ENCODE data around the gene RAPGEF2. TPM values are rescaled to one million over a fixed set of nuclear protein-coding genes. Genes with fewer than 3 reads are reported as not detected.
"Not testable (repeated sequence)": the region's sequence is repeated elsewhere in the genome, so short reads cannot be mapped to it uniquely, and the experiment has no call there.

Gene RAPGEF2
- total RNA-seq, 1 donor from 2014 or later: 41.6 TPM

DNA sequence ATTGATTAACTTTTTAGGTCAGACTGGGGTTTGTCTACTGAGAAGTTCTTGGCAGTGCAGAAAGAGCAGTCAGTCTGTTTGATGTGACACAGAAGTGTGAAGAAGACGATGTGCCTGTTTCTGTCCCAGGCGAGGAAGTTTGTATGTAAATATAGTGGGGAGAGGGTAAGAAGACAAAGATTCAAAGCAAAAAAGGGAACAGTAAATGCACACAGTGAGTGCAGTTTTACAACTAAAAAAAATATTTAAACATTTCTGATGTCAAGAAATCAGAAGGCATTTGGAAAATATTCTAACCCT, 264.9 kb downstream of the RAPGEF2 start:
- no peak for DNase-seq (ENCODE audit: low spot score)

DNA sequence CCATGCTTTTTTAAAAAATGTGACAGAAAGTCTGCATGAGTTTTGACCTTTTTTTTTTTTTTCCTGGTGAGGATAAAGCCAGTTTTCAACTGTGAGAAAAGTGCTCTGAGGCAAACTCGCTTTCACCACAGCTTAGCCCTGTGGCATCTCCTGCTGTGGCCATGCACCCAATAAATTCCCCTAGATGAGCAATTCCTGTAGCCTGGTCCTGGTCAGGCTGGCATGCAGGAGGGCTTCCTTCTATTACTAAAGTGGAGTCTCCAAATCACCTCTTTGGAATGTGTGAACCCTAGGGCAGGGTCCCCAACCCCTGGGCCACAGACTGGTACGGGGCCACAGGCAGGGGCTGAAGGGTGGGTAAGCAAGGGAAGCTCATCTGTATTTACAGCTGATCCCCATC, 265.4 kb downstream of the RAPGEF2 start:
- no peak for DNase-seq (ENCODE audit: low spot score)

DNA sequence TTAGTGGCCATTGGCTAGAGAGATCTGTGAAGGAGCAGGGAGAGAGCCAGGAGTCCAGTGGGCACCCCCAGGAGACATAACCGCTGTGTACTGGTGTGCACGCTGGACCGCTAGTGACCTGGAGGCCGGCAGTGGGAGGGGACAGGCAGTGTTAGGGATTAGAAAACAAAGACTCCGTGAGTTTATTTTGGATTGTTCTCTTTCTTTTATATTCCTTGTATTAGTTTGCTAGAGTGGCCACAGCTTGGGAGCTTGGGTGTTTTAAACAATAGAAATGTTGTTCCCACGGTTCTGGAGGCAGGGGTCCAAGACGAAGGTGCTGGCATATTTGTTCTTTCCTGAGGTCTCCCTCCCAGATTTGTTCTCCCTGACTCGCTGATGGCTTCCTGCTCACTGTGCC, 266.4 kb downstream of the RAPGEF2 start:
- no peak for DNase-seq (ENCODE audit: low spot score)

DNA sequence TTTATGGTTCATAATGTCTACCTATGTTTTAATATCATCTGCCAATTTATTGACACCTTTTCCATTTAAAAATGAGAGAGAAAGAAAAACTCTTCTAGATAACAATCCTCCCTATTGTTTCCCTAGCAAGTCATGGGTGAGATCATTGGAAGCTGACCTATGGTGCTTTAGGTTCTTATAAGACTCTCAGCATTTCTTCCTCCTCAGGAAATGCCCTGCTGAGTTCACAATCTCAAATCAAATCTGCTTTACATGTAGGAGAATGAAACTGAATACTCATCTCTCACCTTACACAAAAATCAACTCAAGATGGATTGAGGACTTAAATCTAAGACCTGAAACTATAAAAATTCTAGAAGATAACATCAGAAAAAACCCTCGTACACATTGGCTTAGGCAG, 267.4 kb downstream of the RAPGEF2 start:
- DNase-seq (ENCODE audit: low spot score): no peak

DNA sequence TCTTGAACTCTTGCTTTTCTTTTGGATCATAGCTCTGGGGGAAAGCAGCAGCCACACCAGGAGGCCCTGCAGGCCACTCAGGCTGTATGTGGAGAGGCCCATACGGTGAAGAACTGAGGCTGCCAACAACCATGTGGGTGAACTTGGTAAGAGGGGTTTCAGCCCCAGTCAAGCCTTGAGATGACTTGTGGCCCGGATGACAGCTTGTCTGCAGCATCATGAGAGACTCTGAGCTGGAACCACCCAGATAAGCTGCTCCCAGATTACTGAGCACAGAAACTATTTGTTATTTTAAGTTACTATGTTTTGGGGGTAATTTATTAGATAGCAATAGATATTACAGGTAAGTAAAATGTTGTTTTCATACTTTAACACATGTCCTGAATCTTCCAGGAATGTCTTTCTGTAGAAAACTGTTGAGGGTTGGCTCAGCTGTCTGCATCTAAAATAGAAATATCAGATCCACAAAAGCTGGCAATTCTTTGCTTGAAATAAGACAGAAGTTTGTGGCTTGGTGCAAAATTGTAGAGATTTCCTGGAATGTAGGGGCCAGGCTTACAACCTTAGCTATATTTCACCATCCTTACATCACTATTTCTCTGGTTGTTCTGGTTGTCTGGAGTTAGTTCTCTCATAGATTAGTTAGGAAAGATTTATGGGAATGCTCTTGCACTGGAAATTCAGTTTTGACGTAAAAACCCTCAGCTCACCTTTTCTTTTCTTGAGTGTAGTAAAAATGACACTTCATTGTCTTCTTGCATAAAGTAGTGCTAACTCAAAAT, 272.1 kb downstream of the RAPGEF2 start:
- DNase-seq (ENCODE audit: low spot score): no peak

DNA sequence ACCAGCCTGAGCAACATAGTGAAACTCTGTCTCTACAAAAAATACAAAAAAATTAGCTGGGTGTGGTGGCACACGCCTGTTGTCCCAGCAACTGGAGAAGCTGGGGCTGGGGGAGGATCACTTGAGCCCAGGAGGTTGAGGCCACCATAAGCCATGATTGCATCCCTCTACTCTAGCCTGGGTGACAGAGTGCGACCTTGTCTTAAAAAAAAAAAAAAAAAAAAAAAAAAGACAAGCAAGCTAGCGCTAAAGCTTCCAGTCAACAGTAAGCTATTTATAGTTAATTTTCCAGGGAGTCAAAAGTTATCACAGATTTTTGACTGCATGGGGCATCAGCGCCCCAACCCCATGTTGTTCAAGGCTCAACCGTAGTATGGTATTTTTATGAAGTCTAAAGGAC, 273.4 kb downstream of the RAPGEF2 start:
- no peak for DNase-seq (ENCODE audit: low spot score)

DNA sequence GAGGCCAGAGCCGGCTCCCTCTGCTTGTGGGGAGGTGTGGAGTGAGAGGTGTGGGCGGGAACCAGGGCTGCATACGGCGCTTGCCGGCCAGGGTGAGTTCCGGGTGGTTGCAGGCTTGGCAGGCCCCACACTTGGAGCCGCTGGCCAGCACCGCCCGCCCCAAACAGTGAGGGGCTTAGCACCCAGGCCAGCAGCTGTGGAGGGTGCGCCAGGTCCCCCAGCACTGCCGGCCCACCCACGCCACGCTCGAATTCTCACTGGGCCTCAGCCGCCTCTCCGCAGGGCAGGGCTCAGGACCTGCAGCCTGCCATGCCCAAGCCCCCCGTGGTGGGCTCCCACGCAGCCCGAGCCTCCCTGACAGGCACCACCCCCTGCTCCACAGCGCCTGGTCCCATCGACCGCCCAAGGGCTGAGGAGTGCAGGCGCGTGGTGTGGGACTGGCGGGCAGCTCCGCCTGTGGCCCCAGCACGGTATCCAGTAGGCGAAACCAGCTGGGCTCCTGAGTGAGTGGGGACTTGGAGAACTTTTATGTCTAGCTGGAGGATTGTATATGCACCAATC, 275.3 kb downstream of the RAPGEF2 start:
- no peak for DNase-seq (ENCODE audit: low spot score)

DNA sequence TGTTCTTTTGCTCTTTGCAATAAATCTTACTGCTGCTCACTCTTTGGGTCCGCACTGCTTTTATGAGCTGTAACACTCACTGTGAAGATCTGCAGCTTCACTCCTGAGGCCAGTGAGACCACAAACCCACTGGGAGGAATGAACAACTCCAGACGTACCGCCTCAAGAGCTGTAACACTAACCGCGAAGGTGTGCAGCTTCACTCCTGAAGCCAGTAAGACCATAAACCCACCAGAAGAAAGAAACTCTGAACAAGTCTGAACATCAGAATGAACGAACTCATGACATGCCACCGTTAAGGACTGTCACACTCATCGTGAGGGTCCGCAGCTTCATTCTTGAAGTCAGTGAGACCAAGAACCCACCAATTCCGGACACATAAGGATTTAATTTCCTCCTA, 276.2 kb downstream of the RAPGEF2 start:
- DNase-seq (ENCODE audit: low spot score): not testable (repeated sequence)

DNA sequence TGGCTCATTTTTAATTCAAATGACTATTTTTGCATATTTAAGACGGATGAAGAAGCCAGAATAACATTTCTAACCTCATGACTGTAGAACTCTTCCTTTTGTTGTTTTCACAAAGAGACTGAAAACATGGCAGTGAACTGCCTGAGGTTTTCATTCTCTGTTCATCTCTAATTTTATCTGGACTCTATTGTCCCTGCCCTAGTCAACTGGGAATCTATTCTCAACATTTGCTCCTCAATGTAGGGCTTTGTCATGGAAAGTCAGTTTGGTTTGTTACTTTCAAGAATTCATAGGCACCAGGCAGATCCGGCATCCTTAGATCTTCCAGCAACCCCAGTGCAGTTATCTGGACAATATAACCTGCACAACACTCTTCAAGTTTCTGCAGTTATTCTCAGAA, 277.0 kb downstream of the RAPGEF2 start:
- no peak for DNase-seq (ENCODE audit: low spot score)

DNA sequence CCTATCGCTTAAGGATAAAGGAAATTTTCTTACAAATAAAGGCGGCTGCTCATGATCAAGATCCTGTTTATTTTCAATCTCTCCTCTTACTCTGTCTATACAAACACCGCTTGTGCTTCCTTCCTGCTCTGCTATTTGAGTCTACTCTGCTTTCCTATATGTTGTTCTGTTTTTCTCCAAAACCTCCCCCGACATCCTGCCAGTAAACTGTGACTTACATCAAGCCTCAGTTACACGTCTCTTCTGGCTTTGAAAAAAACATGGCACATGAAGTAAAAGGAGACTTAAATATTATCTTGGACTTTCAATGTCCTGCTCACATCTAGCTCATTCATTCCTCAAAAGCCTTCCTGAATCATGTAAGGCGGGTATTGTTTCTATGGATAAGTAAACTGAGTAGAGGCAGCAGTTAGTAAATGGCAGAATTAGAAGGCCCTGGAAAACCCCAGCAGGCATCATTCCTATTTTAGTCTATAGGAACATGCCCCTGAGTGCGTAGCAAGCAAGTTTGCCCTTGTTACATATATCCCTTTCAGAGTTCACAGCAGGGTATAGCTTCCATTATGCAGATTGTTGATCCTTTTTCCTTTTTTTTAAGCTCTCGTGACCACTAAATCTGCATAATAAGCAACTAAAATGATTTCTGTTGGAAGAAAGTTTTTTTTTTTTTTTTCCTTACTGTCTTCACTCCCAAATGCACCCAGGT, 280.1 kb downstream of the RAPGEF2 start:
- no peak for DNase-seq (ENCODE audit: low spot score)

DNA sequence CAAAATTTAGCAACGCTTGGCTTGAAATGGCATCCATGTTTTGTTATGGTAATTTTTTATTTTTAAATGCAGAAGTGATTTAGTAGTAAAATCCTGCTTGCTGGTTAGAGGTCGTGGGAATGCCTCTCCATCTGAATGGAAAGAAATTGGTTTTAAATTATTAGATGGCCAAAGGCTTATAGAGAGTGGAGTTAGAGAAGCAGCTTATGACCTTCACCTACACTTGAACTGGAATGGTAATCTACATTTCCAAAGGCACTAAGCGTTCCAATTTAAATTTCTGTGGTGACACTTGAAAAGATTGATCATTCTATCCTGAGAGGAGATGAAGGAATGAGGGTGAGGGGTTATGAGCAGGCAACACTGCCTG, 280.7 kb downstream of the RAPGEF2 start:
- no peak for DNase-seq (ENCODE audit: low spot score)

DNA sequence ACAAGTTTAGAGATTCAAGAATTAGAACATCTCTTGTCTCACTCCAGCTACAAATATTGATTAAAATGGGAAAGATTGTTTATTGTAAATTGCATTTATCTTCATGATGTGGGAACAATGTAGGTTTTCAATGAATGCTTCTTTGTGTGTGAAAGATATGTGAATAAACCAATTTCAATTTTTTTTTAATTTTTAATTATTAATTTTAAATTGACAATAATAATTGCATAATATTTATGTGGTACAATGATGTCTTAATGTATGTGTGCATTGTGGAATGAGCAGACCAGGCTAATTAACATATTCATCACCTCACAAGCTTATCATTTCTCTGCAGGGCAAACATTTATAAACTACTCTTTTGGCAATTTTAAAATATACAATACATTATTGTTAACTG, 281.1 kb downstream of the RAPGEF2 start:
- no peak for DNase-seq (ENCODE audit: low spot score)

DNA sequence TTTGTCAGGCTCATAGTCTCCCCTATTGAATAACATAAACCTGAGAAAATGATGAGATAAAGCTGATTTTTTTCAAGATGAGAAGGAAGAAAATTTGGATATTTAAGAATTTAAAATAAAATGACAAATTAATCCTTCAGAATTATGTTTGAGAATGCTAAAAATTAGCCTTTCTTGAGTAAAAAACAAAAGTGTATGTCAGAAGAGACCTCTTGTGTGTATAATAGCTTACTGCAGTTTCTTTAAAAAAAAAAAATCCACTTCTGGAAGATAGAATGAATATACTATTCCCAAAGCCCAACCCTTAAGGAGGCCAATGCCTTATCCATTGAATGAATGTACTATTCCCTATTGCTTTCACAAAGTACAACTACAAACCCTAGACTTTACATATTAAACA, 281.8 kb downstream of the RAPGEF2 start:
- DNase-seq (ENCODE audit: low spot score): no peak

DNA sequence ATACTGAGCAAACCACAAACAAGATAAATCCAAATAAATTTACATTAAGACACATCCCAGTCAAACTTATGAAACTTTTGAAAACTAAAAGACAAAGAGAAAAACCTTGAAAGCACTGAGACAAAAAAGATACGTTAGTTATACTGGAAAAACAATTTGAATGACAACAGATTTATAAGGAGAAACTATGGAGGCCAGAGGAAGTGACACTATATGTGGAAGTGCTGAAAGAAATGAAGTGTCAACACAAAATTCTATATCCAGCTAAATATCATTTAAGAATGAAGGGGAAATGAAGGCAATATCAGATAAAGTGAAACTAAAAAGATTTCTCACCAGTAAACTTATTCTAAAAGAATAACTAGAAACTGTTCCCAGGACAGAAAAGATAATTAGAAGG, 283.7 kb downstream of the RAPGEF2 start:
- no peak for DNase-seq (ENCODE audit: low spot score)

DNA sequence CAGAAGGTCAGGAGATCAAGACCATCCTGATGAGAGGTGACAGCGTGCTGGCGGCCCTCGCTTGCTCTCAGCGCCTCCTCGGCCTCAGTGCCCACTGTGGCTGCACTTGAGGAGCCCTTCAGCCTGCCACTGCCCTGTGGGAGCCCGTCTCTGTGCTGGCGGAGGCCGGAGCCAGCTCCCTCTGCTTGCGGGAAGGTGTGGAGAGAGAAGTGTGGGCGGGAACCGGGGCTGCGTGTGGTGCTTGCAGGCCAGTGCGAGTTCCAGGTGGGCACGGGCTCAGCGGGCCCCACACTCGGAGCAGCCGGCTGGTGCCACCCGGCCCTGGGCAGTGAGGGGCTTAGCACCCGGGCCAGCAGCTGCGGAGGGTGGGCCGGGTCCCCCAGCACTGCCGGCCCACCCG, 286.9 kb downstream of the RAPGEF2 start:
- no peak for DNase-seq (ENCODE audit: low spot score)

DNA sequence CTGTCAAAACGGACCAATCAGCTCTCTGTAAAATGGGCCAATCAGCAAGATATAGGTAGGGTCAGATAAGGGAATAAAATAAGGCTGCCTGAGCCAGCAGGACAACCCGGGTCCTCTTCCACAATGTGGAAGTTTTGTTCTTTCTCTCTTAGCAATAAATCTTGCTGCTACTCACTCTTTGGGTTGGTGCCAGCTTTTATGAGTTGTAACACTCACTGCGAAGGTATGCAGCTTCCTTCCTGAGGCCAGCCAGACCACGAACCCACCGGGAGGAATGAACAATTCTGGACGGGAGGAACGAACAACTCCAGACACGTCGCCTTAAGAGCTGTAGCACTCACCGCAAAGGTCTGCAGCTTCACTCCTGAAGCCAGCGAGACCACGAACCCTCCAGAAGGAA, 287.8 kb downstream of the RAPGEF2 start:
- no peak for DNase-seq (ENCODE audit: low spot score)

DNA sequence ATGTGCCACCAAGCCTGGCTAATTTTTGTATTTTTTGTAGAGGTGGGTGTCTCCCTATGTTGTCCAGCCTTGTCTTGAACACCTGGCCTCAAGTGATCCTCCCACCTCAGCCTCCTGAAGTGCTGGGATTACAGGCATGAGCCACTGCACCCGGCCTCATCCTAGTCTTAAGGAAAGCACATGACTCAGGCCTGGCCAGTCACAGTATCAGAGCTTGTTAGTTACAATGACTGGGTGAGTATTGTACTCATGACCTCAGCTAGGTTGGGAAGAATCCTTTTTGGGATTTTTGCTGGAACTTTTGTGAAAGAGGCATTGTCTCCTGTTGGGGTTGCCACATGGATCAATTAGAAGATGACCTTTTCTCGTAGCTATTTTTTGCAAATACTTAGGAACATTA, 292.8 kb downstream of the RAPGEF2 start:
- no peak for DNase-seq (ENCODE audit: low spot score)

DNA sequence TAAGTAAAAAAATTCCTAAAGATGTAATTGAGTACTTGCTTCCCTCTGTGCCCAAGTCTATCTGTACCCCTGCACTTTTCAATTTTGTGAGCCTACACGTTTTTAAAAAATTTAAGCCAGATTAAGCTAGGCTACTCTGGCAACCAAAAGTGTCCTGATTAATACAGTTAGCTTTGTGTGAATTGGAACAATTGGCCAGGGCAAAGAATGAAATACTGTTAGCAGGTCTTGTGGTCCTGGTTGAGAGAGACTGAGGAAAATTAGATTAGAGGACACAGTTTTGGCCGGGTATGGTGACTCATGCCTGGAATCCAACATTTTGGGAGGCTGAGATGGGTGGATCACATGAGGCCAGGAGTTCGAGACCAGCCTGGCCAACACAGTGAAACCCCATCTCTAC, 293.3 kb downstream of the RAPGEF2 start:
- no peak for DNase-seq (ENCODE audit: low spot score)

DNA sequence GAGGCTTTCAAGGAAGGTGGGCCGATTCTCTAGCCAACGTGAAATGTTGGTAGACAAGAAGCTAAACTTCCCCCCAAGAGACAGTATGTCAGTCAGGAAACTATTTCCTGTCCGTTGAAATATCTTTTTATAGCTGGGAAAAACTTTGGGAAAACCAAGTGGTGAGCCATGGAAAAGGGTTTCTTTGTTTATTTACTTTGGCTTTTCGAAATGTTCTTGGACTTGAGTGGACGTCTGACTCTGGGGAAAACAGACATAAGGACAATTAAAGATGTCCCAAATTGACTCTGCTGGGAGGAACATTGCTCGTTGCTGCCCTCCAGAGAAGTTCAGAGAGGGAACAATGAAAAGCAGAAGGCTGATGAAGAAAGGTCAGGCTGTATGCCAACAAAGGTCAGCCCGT, 295.4 kb downstream of the RAPGEF2 start:
- no peak for DNase-seq (ENCODE audit: low spot score)

DNA sequence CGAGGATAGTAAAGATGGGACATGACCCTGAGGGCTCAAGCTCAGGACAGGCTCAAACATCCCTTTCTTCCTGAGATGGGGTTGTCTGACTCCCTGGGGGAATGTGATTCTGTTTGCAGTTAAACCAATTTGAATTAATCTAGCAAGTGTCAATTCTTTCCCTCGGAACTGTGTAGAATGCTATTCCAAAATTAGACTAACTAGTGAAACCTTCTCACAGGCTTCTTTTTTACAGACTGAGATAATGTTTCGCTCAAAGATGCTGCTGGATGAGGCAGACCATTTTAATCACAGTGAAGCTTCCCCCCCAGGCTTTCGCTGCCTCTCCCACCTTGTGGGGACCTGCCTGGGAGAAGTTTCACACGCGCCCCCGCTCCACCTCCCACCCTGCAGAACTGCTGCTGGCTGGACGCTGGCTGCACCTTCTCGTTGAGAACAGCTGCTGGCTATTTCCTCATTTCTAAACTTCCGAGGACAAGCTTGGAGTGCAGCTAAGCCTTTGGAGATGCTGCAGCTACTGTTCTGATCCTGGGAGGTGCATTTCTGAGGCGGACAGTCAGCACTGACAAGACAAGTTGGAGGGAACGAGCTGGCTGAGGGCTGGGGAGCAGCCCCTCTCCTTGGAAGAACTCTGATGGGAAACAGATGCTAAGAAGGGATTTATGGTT, 297.8 kb downstream of the RAPGEF2 start:
- DNase-seq (ENCODE audit: low spot score): no peak

DNA sequence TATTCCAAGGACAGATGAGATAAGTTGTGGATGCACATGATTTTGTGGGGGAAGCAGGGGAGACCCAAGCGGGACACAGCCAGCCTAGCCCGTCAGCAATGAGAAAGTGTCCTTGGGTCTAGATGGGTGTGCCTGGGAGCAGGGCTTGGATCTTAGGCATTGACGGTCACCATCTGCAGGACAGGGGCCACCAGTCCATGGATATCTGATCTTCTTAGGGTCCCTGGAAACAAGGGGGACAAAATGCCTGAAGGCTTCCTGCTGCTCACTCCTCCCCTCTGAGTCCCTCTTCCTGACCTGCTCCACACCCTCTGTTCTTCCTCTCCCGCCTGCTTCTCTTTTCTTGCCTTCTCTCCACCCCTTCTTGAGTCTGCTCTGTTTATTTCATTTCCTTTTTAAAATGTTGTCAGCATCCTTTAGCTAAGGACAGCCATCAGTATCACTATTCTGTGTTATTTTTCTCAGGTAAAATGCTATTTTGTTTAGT, 298.4 kb downstream of the RAPGEF2 start:
- DNase-seq (ENCODE audit: low spot score): no peak

DNA sequence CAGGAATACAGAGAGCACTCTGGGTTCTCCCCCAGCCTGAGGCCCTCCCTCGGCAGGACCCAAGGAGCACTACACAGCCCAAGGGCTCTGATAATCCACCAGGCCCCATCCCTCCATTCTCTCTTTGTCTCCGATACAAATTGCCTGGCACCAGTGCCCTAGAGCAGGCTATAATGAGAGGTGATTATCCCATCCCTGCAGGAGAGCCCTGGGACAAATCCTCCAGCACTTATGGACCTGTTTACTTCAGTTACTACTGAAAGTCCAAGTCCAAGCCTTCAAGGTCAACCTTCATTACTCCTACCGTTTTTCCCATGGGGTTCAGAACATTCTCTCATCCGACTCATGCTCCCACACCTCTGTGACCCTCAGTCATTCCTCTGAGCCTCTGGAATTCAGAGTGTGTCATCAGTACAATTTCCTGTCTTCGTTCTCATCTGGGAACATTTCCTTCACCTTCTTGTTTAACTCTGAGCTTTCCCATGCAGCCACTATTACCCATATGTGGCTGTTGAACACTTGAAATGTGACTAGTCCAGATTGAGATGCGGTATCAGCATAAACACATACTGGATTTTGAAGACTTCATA, 299.0 kb downstream of the RAPGEF2 start:
- DNase-seq (ENCODE audit: low spot score): no peak
